Stimulated activated CD8-positive, alpha-beta memory T cell treated with anti-CD3 and anti-CD28 coated beads, Interleukin-4, amount 100 ng/mL, for 4 hours (primary cell): ENCODE measurements around the gene CRHR1.
"Not testable (repeated sequence)": the region's sequence is repeated elsewhere in the genome, so short reads cannot be mapped to it uniquely, and the experiment has no call there.

Experiments used
- DNase-seq, 2 donors: peaks; one replicate each; pipeline ENCODE4 v3.0.0-alpha.2; 2020; ENCODE audit warnings: low read depth in 2 of 2, low spot score in 1 of 2

CRHR1 gene

DNA sequence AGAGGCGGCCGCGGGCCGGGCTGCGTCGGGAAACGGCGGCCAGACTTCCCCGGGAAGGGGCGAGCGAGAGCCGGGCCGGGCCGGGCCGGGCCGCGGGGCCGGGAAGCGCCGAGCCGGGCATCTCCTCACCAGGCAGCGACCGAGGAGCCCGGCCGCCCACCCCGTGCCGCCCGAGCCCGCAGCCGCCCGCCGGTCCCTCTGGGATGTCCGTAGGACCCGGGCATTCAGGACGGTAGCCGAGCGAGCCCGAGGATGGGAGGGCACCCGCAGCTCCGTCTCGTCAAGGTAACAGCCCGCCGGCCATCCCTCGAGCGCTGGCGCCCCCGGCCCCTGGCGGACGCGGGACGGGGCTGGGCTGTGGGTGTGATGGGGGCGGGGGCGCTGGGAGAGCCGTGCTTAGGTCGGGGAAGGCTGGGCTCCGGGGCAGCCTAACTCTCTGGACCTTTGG is at the start of gene CRHR1:
CRHR1 (plus strand) TSS at position 28 of the 448 bp plus-strand sequence; CDS start at position 253, 225 bp downstream.
- no peak for DNase-seq

- no peak for DNase-seq
Observed at GRCh38 chr17:45734598-45734997, 49.5 kb upstream of the CRHR1 start.

- DNase-seq: no peak
Observed at GRCh38 chr17:45735488-45735887, 48.6 kb upstream of the CRHR1 start.

- DNase-seq: no peak
Observed at GRCh38 chr17:45739786-45740185, 44.3 kb upstream of the CRHR1 start.

- no peak for DNase-seq
Observed at GRCh38 chr17:45740553-45741330, 43.4 kb upstream of the CRHR1 start.

DNA sequence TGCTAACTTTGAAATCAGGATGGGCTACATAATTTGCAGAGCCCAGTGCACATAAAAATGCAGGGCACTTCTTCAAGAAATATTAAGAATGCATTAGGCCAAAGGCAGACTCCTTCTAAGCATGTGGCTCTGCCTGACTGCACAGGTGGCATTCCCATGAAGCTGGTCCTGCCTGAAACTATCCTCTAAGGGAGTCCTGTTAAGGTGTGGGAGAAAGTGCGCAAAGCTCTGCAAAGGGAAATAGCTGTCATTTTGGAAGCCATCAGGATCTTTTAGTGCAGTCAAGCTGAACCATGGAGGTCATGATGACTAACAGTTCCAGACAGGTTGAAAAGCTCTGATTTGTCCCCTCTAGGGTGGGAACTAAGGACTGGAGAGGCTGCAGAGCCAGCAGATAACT is 41.9 kb upstream of the CRHR1 start:
- DNase-seq: no peak

DNA sequence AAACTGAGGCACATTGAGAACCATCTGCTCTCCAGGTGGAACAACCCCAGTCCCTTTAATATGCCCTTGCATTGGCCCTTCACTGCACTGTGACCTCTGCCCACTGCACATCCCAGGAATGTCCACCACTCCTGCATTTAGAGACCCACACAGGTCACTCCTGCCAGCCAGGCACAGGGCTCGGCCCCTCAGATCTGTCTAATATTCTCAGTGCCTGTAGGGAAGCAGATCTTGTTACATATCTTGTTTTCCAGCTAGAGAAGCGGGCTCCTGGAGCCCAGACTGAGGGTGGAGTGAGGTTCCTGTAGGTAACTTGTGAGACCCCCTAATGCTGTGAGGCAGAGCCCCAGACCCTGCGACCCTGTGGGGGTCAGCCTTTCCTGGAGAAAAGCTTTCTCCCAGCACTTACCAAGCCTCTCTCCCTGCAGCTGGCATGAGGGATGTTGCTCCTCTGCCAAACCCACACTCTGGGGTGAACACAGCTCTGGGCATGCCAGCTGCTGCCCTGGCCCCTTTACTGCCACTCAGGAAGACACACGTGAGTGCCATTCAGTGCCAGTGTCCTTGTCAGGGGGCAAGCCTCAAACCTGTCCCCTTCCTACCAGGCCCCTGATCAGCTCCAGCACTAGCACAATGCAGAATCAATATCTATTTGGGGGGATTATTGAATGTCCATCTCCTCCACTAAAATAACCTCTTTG is 40.3 kb upstream of the CRHR1 start:
- DNase-seq: no peak

DNA sequence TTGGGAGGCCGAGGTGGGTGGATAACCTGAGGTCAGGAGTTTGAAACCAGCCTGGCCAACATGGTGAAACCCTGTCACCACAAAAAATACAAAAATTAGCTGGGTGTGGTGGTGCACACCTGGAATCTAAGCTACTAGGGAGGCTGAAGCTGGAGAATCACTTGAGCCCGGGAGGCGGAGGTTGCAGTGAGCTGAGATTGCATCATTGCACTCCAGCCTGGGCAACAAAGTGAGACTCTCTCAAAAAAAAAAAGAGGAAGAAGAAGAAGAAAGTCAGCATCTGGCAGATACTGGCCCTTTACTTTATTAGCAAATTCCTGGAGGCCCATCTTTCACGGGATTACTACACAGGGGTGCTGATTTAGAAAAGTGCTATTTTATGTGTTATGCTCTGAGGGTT is 39.3 kb upstream of the CRHR1 start:
- not testable (repeated sequence) for DNase-seq

GRCh38 chr17:45745601-45746494 is 38.3 kb upstream of the CRHR1 start:
- DNase-seq: no peak

- DNase-seq: no peak
Observed at GRCh38 chr17:45747911-45748310, 36.2 kb upstream of the CRHR1 start.

DNA sequence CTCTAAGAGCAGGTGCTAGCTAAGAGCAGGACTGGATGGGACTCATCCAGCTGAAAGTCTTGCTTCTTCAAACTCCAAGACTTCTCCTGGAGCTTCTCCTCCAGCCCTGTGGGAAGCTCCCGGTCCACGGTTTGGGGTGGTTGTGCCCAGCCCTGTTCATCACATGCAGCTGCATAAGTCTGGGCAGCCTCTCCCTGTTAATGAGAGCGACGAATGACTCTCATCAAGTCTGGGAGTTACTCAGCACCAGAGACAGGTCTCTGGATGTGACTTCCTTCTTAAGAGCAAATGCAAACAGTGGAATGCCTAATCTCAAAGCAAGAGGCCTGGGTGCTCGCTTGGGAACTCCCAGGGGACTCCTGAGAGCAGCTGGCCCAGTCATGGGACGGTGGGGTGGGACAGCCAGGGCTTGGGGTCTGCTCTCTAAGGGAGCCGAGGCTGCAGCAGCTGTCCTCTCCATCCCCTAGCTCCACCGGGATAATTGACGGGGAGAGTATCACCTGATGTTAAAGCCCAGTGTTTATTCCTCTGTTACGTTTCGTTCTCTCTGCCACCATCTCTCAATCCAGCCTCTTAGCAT is 35.3 kb upstream of the CRHR1 start:
- no peak for DNase-seq

- no peak for DNase-seq
Observed at GRCh38 chr17:45749831-45750335, 34.2 kb upstream of the CRHR1 start.

GRCh38 chr17:45750779-45751440 is 33.2 kb upstream of the CRHR1 start:
- no peak for DNase-seq

GRCh38 chr17:45751466-45751865 is 32.7 kb upstream of the CRHR1 start:
- DNase-seq: no peak

- no peak for DNase-seq
Observed at GRCh38 chr17:45752246-45752645, 31.9 kb upstream of the CRHR1 start.

DNA sequence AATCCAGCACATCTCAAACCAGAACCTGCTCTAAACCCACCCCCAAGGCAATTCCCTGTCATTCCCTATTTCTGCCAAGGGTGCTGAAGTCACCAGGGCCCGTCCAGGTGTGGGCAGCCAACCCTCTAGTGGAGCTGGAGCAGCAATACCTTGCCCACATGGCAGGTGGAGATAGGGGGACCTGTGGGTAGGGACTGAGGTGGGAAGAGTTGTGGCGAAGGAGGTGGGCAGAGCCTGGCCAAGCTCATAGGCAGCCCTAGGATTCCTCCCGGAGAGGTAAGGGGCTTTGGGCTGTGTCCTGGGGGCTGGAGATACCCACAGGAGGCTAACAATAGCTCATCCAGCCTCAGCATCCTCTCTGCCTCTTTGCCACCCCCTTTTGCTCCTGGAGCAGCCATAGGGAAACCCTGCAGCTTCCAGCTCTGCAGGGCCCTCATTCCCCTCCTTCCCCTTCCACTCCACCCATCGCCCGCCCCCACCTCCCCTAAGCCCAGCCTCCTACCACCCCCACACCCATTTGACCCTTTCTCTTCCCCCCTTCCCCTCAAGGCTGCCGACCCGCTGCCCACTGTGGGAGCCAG is 30.4 kb upstream of the CRHR1 start:
- DNase-seq: no peak

DNA sequence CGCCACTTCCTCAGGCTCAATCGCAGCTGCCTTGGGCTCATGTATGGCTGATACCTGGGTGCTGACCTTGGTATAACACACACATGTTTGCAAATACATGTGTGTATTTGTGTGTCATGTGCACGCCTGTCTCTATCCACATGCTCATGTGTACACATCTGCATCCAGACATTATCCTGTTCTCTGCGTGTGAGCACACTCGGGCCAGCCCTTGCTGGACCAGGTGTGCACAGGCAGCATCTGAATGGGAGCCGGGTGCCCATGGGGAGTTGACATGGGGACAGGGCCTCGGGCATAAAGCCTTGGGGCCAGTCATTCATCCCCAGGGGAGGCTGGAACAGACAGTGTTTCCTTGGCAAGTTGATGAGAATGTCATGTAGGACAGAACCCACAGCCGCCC is 29.1 kb upstream of the CRHR1 start:
- DNase-seq: no peak

GRCh38 chr17:45756266-45756991 is 27.7 kb upstream of the CRHR1 start:
- no peak for DNase-seq

- DNase-seq: no peak
Observed at GRCh38 chr17:45757431-45758218, 26.5 kb upstream of the CRHR1 start.
